ENCODE measurements around the gene HGD.
"Not testable (repeated sequence)": the region's sequence is repeated elsewhere in the genome, so short reads cannot be mapped to it uniquely, and the experiment has no call there.

HGD gene

DNA sequence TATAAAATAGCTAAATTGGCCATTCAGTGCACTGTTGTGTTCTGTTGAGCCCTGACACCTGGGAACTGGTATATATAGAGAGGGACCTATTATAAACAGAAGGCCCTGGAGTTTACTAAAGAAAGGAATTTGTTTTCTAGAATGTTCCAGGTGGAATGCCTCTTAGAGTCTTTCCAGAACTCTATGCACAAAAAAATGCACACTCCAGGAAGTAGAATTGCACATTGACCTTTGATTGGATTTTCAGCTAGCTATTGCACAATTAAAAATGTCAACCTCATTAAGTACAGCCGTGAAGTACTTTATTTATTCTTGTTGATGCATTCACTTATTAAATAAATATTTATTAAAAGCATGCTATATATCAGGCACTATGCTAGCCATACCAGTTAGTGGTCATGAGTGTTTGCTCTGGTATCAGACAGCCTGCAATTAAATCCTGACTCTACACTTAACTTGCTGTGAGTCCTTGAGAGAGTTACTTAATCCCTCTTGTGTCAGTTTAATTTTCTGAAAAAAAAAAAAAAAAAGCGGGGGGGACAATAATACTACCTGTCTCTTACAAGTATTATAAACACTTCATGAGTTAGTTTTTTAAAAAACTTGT is 45.1 kb downstream of the HGD start:
- DNase-seq, result no peak

DNA sequence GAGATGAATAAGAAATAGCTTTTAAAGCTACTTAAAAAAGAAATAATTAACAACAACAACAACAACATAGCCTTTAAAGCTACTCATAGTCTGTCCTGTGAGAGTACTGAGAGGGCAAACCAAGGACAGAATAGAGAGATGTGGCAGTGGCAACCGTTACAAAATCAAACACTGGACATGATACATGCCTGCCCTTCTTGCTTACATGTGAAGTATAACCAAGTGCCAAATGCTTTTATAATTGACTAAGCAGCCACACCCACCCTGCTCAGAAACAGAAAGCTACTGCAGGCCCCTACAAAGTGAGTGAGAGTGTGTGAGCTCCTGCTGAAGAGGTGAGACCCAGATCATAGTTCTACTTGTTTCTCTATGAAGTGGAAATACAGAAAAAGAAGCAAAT is 47.5 kb downstream of the HGD start:
- no peak for DNase-seq

DNA sequence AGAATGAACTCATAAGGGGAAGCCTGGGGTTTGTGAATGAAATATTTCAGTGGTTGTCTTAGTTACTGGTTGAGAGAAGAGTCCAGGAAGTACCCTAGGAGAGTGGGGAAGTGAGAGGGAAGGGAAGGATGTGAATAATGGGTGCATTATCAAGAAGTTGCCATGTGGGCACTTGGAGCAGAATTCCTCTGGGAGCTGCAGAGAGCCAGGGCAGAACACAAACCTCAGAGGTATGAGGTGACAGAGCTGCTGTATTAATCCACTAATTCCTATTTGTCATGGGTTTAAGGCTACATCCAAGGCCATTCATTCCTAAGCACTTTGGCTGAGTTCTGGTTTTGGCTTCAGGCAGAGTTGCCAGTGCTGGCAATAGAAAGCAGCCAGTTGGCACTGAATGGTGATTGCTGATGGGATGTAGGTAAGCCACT is 56.9 kb downstream of the HGD start:
- no peak for DNase-seq

GRCh38 chr3:120623727-120624093 is 58.3 kb downstream of the HGD start:
- DNase-seq, result no peak

- DNase-seq, result no peak
These were observed 58.9 kb downstream of the HGD start for GRCh38 chr3:120622870-120623726.

DNA sequence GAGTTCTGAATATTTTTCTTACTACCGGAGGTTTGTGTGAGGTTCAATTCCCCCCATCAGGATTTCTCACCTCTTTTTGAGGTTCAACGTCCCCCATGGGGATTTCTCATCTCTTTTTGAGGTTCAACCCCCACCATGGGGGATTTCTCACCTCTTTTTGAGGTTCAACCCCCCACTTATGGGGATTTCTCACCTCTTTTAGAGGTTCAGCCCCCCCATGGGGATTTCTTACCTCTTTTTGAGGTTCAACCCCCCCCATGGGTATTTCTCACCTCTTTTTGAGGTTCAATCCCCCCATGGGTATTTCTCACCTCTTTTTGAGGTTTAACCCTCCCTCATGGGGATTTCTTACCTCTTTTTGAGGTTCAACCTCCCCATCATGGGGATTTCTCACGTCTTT is 59.6 kb downstream of the HGD start:
- DNase-seq, result no peak

GRCh38 chr3:120616745-120617144 is 65.3 kb downstream of the HGD start:
- DNase-seq, result not testable (repeated sequence)

- no peak for DNase-seq
These were observed 66.0 kb downstream of the HGD start for GRCh38 chr3:120615847-120616609.

DNA sequence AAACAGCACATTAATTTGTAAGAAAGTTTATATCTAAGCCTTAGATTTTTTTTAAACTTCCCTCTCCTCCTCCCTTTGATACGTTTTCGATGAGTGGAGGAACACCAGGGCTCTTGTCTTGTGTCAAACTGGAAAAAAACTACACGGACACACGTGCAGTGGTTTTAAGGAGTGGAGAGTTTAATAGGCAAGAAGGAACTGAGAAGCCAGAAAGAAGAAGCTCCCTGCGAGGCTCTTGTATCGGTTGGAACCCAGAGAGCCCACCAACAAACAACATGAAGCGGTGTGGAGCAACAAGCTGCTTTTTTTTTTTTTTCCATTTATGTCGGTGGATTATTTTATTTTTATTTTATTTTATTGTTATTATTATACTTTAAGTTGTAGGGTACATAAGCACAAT is 67.3 kb downstream of the HGD start:
- DNase-seq, result no peak

GRCh38 chr3:120608506-120608905 is 73.5 kb downstream of the HGD start:
- no peak for DNase-seq

- DNase-seq, result no peak
These were observed 77.3 kb downstream of the HGD start for GRCh38 chr3:120604784-120605183.

- no peak for DNase-seq
These were observed 77.7 kb downstream of the HGD start for GRCh38 chr3:120604382-120604781.

GRCh38 chr3:120602682-120603081 is 79.4 kb downstream of the HGD start:
- DNase-seq, result no peak

- DNase-seq, result no peak
These were observed 80.5 kb downstream of the HGD start for GRCh38 chr3:120601554-120601953.

DNA sequence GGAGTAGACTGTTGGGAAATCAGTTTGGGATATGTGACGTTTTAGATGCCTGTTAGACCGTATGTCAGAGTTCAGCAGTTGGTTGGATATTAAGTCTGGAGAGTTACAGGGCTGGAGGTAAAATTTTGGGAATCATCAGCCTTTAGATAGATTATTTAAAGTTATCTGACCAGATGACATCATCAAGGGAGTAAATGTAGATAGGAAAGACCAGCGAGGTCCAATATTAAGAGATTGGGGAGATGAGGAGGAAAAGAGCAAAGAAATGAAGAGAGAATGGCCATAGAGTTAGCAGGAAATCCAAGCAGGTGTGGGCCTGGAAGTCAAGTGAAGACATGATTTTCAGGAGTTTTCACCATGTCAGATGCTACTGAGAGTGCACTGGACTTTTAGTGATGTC is 82.8 kb downstream of the HGD start:
- no peak for DNase-seq

DNA sequence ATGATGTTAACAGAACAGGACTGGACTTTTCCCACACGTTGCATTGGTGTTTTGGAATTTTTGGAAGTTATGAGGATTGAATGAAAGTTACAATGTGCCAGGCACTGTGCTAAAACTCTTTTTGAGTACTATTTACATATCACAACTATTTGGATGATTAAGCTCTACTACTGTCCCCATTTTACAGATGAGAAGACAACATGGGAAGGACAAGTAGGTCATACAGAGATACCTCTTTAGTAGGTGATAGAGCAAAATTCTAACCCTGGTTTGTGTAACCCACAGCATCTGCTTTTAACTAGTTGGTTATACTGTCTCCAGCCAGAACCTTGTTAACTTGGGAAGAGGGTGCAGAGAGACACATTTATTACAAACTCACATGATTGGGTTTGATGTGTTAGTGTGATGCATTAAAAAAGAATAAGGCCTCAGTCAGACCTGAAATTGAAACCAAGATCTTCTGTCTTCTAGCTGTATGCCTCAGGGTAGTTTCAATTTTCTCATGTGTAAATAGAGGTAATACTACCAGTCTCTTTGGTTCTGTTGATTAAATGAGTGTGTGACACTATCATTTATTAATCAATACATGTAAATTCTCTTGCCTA is 84.5 kb downstream of the HGD start:
- no peak for DNase-seq

DNA sequence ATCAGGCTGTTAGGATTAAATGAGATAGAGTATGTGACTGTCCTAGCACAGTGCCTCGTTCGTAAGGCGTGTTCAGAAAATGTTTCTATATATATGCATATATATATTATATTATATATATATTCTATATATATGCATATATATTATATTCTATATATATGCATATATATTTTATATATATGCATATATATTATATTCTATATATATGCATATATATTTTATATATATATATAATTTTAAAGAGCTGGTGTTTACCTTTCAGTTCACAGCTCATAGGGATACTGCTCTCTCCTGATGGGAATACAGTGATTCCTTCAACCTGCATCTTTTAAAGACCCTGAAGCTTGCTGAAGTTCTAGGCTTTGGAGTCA is 85.2 kb downstream of the HGD start:
- DNase-seq, result no peak

- DNase-seq, result peak; percentile 93
These were observed 85.8 kb downstream of the HGD start, which contains the start of gene NDUFB4 for GRCh38 chr3:120596116-120596852. Gene NDUFB4, plus strand, starts transcription at chr3:120596336. Its CDS starts 24 bp downstream, at chr3:120596360.

GRCh38 chr3:120595788-120596115 is 86.3 kb downstream of the HGD start:
- DNase-seq, result no peak

- no peak for DNase-seq
These were observed 94.6 kb downstream of the HGD start for GRCh38 chr3:120587332-120587975.
